ENCODE measurements around the gene RPS29. TPM values are rescaled to one million over a fixed set of nuclear protein-coding genes. Genes with fewer than 3 reads are reported as not detected.

Gene RPS29
- total RNA-seq, 2 donors from 2014 or later, result 1,577 to 1,586 TPM

GRCh38 chr14:49598189-49598484 lies 12.0 kb upstream of the RPS29 start:
- no peaks in the 10 kb centered on the region for H3K4me1 ChIP-seq (ENCODE audit: control insufficient read depth, insufficient read depth, low read length)
- WGBS, 2 experiments (ENCODE audit: insufficient coverage in 1 of 2, insufficient read length in 1 of 2), result 1 to 4% methylated on average over 8 to 15 of the region's 15 CpGs
- H3K4me3 Mint-ChIP-seq, result peak overlapping the region; percentile 89
- peaks cover 6% of the 10 kb centered on the region for H3K36me3 ChIP-seq (ENCODE audit: control insufficient read depth, insufficient read depth, low read length)
- no peaks in the 10 kb centered on the region for H3K9me3 Mint-ChIP-seq
- TF ChIP-seq CTCF (conservative IDR thresholded peaks at IDR 0.05), result no peak
- H3K27me3 Mint-ChIP-seq (ENCODE audit: insufficient read depth), result peaks cover 7% of the 10 kb centered on the region
- peaks cover 6% of the 10 kb centered on the region for H3K36me3 Mint-ChIP-seq (ENCODE audit: low read depth)
- no peaks in the 10 kb centered on the region for H3K27me3 ChIP-seq (ENCODE audit: control insufficient read depth, insufficient read depth, low read length, poor library complexity, severe bottlenecking)
- no peak for DNase-seq
- H3K27ac ChIP-seq (ENCODE audit: low read depth, low read length), result peak overlapping the region; percentile 92
- peaks cover 9% of the 10 kb centered on the region for H3K4me1 Mint-ChIP-seq
- peak overlapping the region; percentile 87 for H3K9ac ChIP-seq (ENCODE audit: extremely low read depth, low read length, poor library complexity, severe bottlenecking)
- H3K4me3 ChIP-seq (ENCODE audit: low read length), result peak overlapping the region; percentile 96
- H3K9me3 ChIP-seq (ENCODE audit: control insufficient read depth, low read length), result no peaks in the 10 kb centered on the region
- peak overlapping the region; percentile 97 for H3K27ac Mint-ChIP-seq

GRCh38 chr14:49594347-49595091 lies 8.3 kb upstream of the RPS29 start:
- no peaks in the 10 kb centered on the region for H3K36me3 ChIP-seq (ENCODE audit: control insufficient read depth, insufficient read depth, low read length)
- no peak overlapping the region for H3K4me3 ChIP-seq (ENCODE audit: low read length)
- no peak overlapping the region for H3K9ac ChIP-seq (ENCODE audit: extremely low read depth, low read length, poor library complexity, severe bottlenecking)
- DNase-seq, result no peak
- Mint-ChIP-seq H3K27me3 (ENCODE audit: insufficient read depth) (peaks cover 7% of the 10 kb centered on the region), H3K9me3 (no peaks in the 10 kb centered on the region), H3K27ac (no peak overlapping the region), H3K4me3 (no peak overlapping the region), H3K4me1 (peaks cover 5% of the 10 kb centered on the region), H3K36me3 (ENCODE audit: low read depth) (no peaks in the 10 kb centered on the region)
- no peak for TF ChIP-seq CTCF (conservative IDR thresholded peaks at IDR 0.05)
- 85 to 100% methylated on average over 3 to 4 of the region's 4 CpGs for WGBS, 2 experiments (ENCODE audit: insufficient coverage in 1 of 2, insufficient read length in 1 of 2)
- H3K27ac ChIP-seq (ENCODE audit: low read depth, low read length), result no peak overlapping the region
- H3K4me1 ChIP-seq (ENCODE audit: control insufficient read depth, insufficient read depth, low read length), result no peaks in the 10 kb centered on the region
- H3K9me3 ChIP-seq (ENCODE audit: control insufficient read depth, low read length), result no peaks in the 10 kb centered on the region
- H3K27me3 ChIP-seq (ENCODE audit: control insufficient read depth, insufficient read depth, low read length, poor library complexity, severe bottlenecking), result no peaks in the 10 kb centered on the region

GRCh38 chr14:49593016-49593415 lies 6.8 kb upstream of the RPS29 start:
- no peaks in the 10 kb centered on the region for H3K4me1 ChIP-seq (ENCODE audit: control insufficient read depth, insufficient read depth, low read length)
- no peak for TF ChIP-seq CTCF (conservative IDR thresholded peaks at IDR 0.05)
- no peaks in the 10 kb centered on the region for H3K27me3 ChIP-seq (ENCODE audit: control insufficient read depth, insufficient read depth, low read length, poor library complexity, severe bottlenecking)
- no peaks in the 10 kb centered on the region for H3K9me3 ChIP-seq (ENCODE audit: control insufficient read depth, low read length)
- no peaks in the 10 kb centered on the region for H3K36me3 ChIP-seq (ENCODE audit: control insufficient read depth, insufficient read depth, low read length)
- no peak for DNase-seq
- H3K9ac ChIP-seq (ENCODE audit: extremely low read depth, low read length, poor library complexity, severe bottlenecking), result no peak overlapping the region
- no peaks in the 10 kb centered on the region for H3K36me3 Mint-ChIP-seq (ENCODE audit: low read depth)
- no peak overlapping the region for H3K4me3 Mint-ChIP-seq
- WGBS, 2 experiments (ENCODE audit: insufficient coverage in 1 of 2, insufficient read length in 1 of 2), result 97% methylated on average over 3 of the region's 3 CpGs; no CpG with 5 or more reads in 1 of the 2 experiments
- no peak overlapping the region for H3K27ac Mint-ChIP-seq
- no peak overlapping the region for H3K4me3 ChIP-seq (ENCODE audit: low read length)
- H3K9me3 Mint-ChIP-seq, result no peaks in the 10 kb centered on the region
- peaks cover 7% of the 10 kb centered on the region for H3K27me3 Mint-ChIP-seq (ENCODE audit: insufficient read depth)
- peaks cover 5% of the 10 kb centered on the region for H3K4me1 Mint-ChIP-seq
- no peak overlapping the region for H3K27ac ChIP-seq (ENCODE audit: low read depth, low read length)

Measured in endodermal cell (in vitro differentiated cells).